Measurements from ENCODE around the gene ST7. TPM values are rescaled to one million over a fixed set of nuclear protein-coding genes. Genes with fewer than 3 reads are reported as not detected.

ST7 gene
- total RNA-seq, 1 experiment from 2014 or later: 12.4 TPM

- ATAC-seq (no peak), DNase-seq (ENCODE audit: low spot score) (no peak)
- peak overlapping the region; percentile 95 for H3K4me3 Mint-ChIP-seq
- H3K27me3 Mint-ChIP-seq (ENCODE audit: low read depth): no peaks in the 10 kb centered on the region; the same call in 1 of the 2 replicates
- POLR2A ChIA-PET: no interaction called here
- CTCF ChIA-PET: no interaction called here
- H3K9me3 Mint-ChIP-seq: no peaks in the 10 kb centered on the region
- H3K36me3 Mint-ChIP-seq: 0 out of 2 replicates have a peak, but pooled peaks cover 2% of the 10 kb centered on the region
- peaks cover 59% of the 10 kb centered on the region for H3K4me1 Mint-ChIP-seq
- no peak for TF ChIP-seq ARID4B (CRISPR knock-in tag; IDR thresholded peaks at IDR 0.05; ENCODE audit: borderline replicate concordance)
- peak overlapping the region; percentile 100 for H3K27ac Mint-ChIP-seq
These were observed 2.0 kb downstream of the ST7 start for GRCh38 chr7:116955340-116955739.

- H3K4me3 Mint-ChIP-seq: peak overlapping the region; percentile 10; the same call in 1 of the 2 replicates
- DNase-seq (ENCODE audit: low spot score): no peak
- H3K27ac Mint-ChIP-seq: peak overlapping the region; percentile 57
- H3K36me3 Mint-ChIP-seq: 0 out of 2 replicates have a peak, but pooled peaks cover 2% of the 10 kb centered on the region
- no peaks in the 10 kb centered on the region for H3K9me3 Mint-ChIP-seq
- POLR2A ChIA-PET: interaction anchor here (0.6 kb wide), 1 partner anchor 366 kb away, joined by 6 read pairs; no protein-coding TSS in a partner anchor
- ATAC-seq: no peak
- peaks cover 59% of the 10 kb centered on the region for H3K4me1 Mint-ChIP-seq
- TF ChIP-seq ATF2 (CRISPR knock-in tag; IDR thresholded peaks at IDR 0.05; ENCODE audit: borderline replicate concordance, low read depth): no peak
- TF ChIP-seq IRF1 (CRISPR knock-in tag; IDR thresholded peaks at IDR 0.05): no peak
- no peak for TF ChIP-seq E2F5 (CRISPR knock-in tag; IDR thresholded peaks at IDR 0.05)
- TF ChIP-seq CBFB (CRISPR knock-in tag; IDR thresholded peaks at IDR 0.05; ENCODE audit: low read depth): no peak
- TF ChIP-seq STAT6 (CRISPR knock-in tag; conservative IDR thresholded peaks at IDR 0.05; ENCODE audit: low read depth): no peak
- no peak for TF ChIP-seq ZNF396 (CRISPR knock-in tag; IDR thresholded peaks at IDR 0.05; ENCODE audit: borderline replicate concordance)
- TF ChIP-seq HMGXB4 (CRISPR knock-in tag; IDR thresholded peaks at IDR 0.05): no peak
- no peak for TF ChIP-seq ZNF138 (CRISPR knock-in tag; conservative IDR thresholded peaks at IDR 0.05)
- CTCF ChIA-PET: interaction anchor here (1.2 kb wide), 1 partner anchor 25 kb away, joined by 3 read pairs; no protein-coding TSS in a partner anchor
- H3K27me3 Mint-ChIP-seq (ENCODE audit: low read depth): no peaks in the 10 kb centered on the region; the same call in 1 of the 2 replicates
These were observed 2.6 kb downstream of the ST7 start for GRCh38 chr7:116955801-116956476.

Measured in WTC11 (cell line).